AG09309 (cell line): ENCODE measurements around the gene SLC25A24.
"Not testable (repeated sequence)": the region's sequence is repeated elsewhere in the genome, so short reads cannot be mapped to it uniquely, and the experiment has no call there.

Source experiments
- DNase-seq: peaks from one replicate; pipeline ENCODE4 v3.0.0-alpha.2; 2010; ENCODE audit warnings: low read depth
- H3K4me3 ChIP-seq: 2 replicates; pipeline ENCODE4 v1.5.1; 2011; ENCODE audit warnings: mild to moderate bottlenecking, low read depth, low read length, moderate library complexity; ENCODE audit not compliant: control insufficient read depth
- CTCF ChIP-seq: IDR thresholded peaks from 2 replicates; pipeline ENCODE4 v1.5.1; 2011; ENCODE audit warnings: mild to moderate bottlenecking, low read depth, low read length, inconsistent platforms; ENCODE audit not compliant: insufficient read depth, control insufficient read depth; ENCODE audit errors: missing control alignments

SLC25A24 gene

GRCh38 chr1:108188801-108189200, 11.3 kb downstream of the SLC25A24 start:
- H3K4me3 ChIP-seq = no peak overlapping the region
- no peak for TF ChIP-seq CTCF
- DNase-seq = no peak

GRCh38 chr1:108182959-108183700, 17.0 kb downstream of the SLC25A24 start:
- no peak for DNase-seq
- no peak overlapping the region for H3K4me3 ChIP-seq
- no peak for TF ChIP-seq CTCF

GRCh38 chr1:108179018-108179417, 21.1 kb downstream of the SLC25A24 start:
- no peak overlapping the region for H3K4me3 ChIP-seq
- DNase-seq = no peak

GRCh38 chr1:108162409-108162808, 37.7 kb downstream of the SLC25A24 start:
- DNase-seq, H3K4me3 ChIP-seq: not testable (repeated sequence)

More at GRCh38 chr1:108179018-108179417, 21.1 kb downstream of the SLC25A24 start:
- no peak for TF ChIP-seq CTCF

- DNase-seq, H3K4me3 ChIP-seq: not testable (repeated sequence)
Measured at GRCh38 chr1:108159951-108160350, 40.2 kb downstream of the SLC25A24 start.

- H3K4me3 ChIP-seq = no peak overlapping the region
- no peak for DNase-seq
- no peak for TF ChIP-seq CTCF
Measured at GRCh38 chr1:108158893-108159453, 41.2 kb downstream of the SLC25A24 start.

- no peak for DNase-seq
- no peak for TF ChIP-seq CTCF
- no peak overlapping the region for H3K4me3 ChIP-seq
Measured at GRCh38 chr1:108154314-108154713, 45.8 kb downstream of the SLC25A24 start.
